Activated CD4-positive, alpha-beta T cell treated with anti-CD3 and anti-CD28 coated beads for 36 hours (primary cell): ENCODE results near the gene PLSCR4. TPM values are rescaled to one million over a fixed set of nuclear protein-coding genes. Genes with fewer than 3 reads are reported as not detected.

ENCODE experiments used
- ATAC-seq: fragments of 200-7000 bp; cut with Tn5 transposase; one replicate; pipeline ENCODE4 v1.10.0; 2021; ENCODE audit warnings: mild to moderate bottlenecking, moderate library complexity
- CTCF ChIA-PET: fragments of 350-600 bp; sonication (Branson Sonifier 250); formaldehyde crosslinking; loops from one replicate; lab custom pipeline; 2021; ENCODE audit warnings: antibody characterized with exemption; lab: Charles Lee
- POLR2A ChIA-PET: fragments of 350-600 bp; sonication (Branson Sonifier 250); formaldehyde crosslinking; loops from one replicate; lab custom pipeline; 2021; ENCODE audit warnings: antibody characterized with exemption, inconsistent platforms; lab: Charles Lee
- DNase-seq: peaks from one replicate; pipeline ENCODE4 v3.0.0-alpha.2; 2020
- H3K27ac Mint-ChIP-seq: one replicate; pipeline ENCODE4 v1.8.0; 2021; ENCODE audit warnings: mixed read lengths
- H3K27me3 Mint-ChIP-seq: one replicate; pipeline ENCODE4 v1.8.0; 2021; ENCODE audit warnings: mixed read lengths
- H3K36me3 Mint-ChIP-seq: one replicate; pipeline ENCODE4 v1.8.0; 2021; ENCODE audit warnings: low read depth, mixed read lengths
- H3K4me1 Mint-ChIP-seq: one replicate; pipeline ENCODE4 v1.8.0; 2021; ENCODE audit warnings: mixed read lengths
- H3K4me3 Mint-ChIP-seq: one replicate; pipeline ENCODE4 v1.8.0; 2021; ENCODE audit warnings: mild to moderate bottlenecking, moderate library complexity, mixed read lengths
- H3K9me3 Mint-ChIP-seq: one replicate; pipeline ENCODE4 v1.8.0; 2021; ENCODE audit warnings: low read depth, mixed read lengths
- intact Hi-C, 2 experiments: fragments of 100-400 bp; cut with DNase I in 1 of 2; cut with micrococcal nuclease in 1 of 2; formaldehyde crosslinking; loops; one replicate each; pipeline versions ENCODE4 v1.14.2 to v1.15.1; 2022 to 2024; cut with DNase I, micrococcal nuclease
- total RNA-seq, 2 experiments: library from RNA; stranded (reverse); gene quantifications; one replicate each; pipeline ENCODE4 v1.2.3, GENCODE V29; 2021

PLSCR4 gene
- total RNA-seq, 2 experiments from 2014 or later = not detected

GRCh38 chr3:146184241-146185015, 66.5 kb downstream of the PLSCR4 start:
- ATAC-seq (no peak), DNase-seq (no peak)
- intact Hi-C loops = no loop called here
- Mint-ChIP-seq H3K27me3 (peaks cover 16% of the 10 kb centered on the region), H3K36me3 (no peaks in the 10 kb centered on the region), H3K27ac (no peak overlapping the region), H3K4me1 (no peaks in the 10 kb centered on the region), H3K9me3 (no peaks in the 10 kb centered on the region), H3K4me3 (no peak overlapping the region)
- CTCF ChIA-PET = interaction anchor here (0.6 kb wide), 1 partner anchor 126 kb away, joined by 3 read pairs; no protein-coding TSS in a partner anchor
- POLR2A ChIA-PET = no interaction called here

DNA sequence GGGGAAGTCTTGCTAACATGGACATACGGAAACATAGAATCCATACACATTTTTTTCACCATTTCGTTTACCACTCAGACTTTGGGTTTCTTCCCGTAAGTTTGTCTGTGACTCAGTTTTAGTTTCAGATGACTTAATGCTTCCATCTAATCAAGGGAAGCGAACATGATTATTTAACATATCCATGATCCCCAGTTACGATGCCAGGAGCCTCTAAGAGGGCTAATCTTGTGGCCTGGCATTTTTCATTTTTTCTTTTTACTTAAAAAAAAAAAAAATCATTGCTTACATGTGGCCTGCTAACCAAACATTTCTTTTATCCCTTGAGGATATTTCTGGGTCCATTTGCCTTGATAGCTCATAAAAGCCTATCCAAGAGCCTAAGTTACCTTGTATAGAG, 69.7 kb downstream of the PLSCR4 start:
- no peak for DNase-seq
- Mint-ChIP-seq H3K9me3 (no peaks in the 10 kb centered on the region), H3K36me3 (no peaks in the 10 kb centered on the region), H3K4me1 (no peaks in the 10 kb centered on the region), H3K27ac (no peak overlapping the region), H3K27me3 (peaks cover 9% of the 10 kb centered on the region), H3K4me3 (no peak overlapping the region)
- CTCF ChIA-PET = interaction anchor here (1.2 kb wide), 1 partner anchor 9 kb away, joined by 7 read pairs; no protein-coding TSS in a partner anchor
- intact Hi-C loops = no loop called here
- ATAC-seq = no peak
- POLR2A ChIA-PET = no interaction called here

DNA sequence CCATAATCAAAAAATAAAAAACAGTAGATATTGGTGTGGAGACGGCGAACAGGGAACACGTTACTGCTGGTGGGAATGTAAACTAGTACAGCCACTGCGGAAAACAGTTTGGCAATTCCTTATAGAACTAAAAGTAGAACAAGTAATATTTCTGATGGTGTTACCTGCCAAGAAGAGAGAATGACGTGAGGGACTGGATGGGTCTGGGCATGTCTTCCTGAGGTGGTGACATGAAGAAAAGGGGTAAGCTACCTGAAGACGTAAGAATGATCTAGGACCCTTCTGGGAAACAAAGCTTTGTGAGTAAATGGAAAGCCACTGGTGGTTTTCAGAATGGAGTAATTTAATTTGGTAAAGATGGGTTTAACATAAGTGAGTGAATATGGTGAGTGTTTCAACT, 70.5 kb downstream of the PLSCR4 start:
- ATAC-seq (no peak), DNase-seq (no peak)
- peaks cover 8% of the 10 kb centered on the region for H3K27me3 Mint-ChIP-seq
- H3K36me3 Mint-ChIP-seq = no peaks in the 10 kb centered on the region
- POLR2A ChIA-PET = no interaction called here
- H3K27ac Mint-ChIP-seq = no peak overlapping the region
- H3K4me1 Mint-ChIP-seq = no peaks in the 10 kb centered on the region
- CTCF ChIA-PET = interaction anchor here (1.2 kb wide), 1 partner anchor 9 kb away, joined by 7 read pairs; no protein-coding TSS in a partner anchor
- intact Hi-C loops = no loop called here
- H3K9me3 Mint-ChIP-seq = no peaks in the 10 kb centered on the region
- no peak overlapping the region for H3K4me3 Mint-ChIP-seq

DNA sequence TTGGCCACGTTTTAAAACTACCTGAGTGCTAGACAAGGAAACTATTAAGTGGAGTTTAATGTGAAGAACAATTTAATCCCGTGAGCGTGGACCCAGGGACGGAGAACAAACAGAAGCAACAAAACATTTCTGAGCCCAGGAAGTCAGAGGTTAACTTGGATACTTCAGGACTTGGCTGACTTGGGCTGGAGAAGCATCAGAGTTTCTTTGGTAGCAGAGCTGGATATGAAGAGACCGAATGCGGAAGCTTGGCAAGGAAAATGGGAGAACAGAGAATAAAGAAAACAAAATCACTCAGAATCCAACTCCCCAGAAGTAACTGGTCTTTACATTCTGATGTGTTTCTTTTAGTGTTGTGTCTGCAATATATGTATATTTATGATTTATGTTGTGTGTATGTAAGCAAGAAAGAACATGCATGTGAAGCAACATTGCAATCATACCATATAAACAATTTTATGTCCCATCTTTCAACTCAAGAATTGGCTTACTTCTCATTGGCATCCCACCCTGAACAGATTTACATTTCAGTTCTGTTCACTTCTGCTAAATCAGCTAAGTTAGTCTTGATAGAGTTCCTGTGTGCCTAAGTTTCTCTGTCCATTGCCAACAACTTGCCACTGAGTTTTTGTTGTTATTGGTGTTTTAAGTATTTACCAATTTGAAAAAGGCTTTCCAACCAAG, 72.8 kb downstream of the PLSCR4 start:
- intact Hi-C loops = no loop called here
- ChIA-PET CTCF (interaction anchor here (1.4 kb wide), 1 partner anchor 12 kb away, joined by 4 read pairs; no protein-coding TSS in a partner anchor), POLR2A (no interaction called here)
- Mint-ChIP-seq H3K27ac (no peak overlapping the region), H3K4me3 (no peak overlapping the region), H3K4me1 (no peaks in the 10 kb centered on the region), H3K9me3 (no peaks in the 10 kb centered on the region), H3K27me3 (peaks cover 2% of the 10 kb centered on the region), H3K36me3 (no peaks in the 10 kb centered on the region)
- no peak for ATAC-seq
- no peak for DNase-seq

GRCh38 chr3:146177519-146177918, 73.4 kb downstream of the PLSCR4 start:
- Mint-ChIP-seq H3K36me3 (no peaks in the 10 kb centered on the region), H3K4me3 (no peak overlapping the region), H3K27me3 (peaks cover 5% of the 10 kb centered on the region), H3K9me3 (no peaks in the 10 kb centered on the region), H3K4me1 (no peaks in the 10 kb centered on the region), H3K27ac (no peak overlapping the region)
- ChIA-PET CTCF (interaction anchor here (0.9 kb wide), 1 partner anchor 179 kb away, joined by 3 read pairs; no protein-coding TSS in a partner anchor), POLR2A (no interaction called here)
- intact Hi-C loops = no loop called here
- DNase-seq = no peak
- ATAC-seq = no peak

DNA sequence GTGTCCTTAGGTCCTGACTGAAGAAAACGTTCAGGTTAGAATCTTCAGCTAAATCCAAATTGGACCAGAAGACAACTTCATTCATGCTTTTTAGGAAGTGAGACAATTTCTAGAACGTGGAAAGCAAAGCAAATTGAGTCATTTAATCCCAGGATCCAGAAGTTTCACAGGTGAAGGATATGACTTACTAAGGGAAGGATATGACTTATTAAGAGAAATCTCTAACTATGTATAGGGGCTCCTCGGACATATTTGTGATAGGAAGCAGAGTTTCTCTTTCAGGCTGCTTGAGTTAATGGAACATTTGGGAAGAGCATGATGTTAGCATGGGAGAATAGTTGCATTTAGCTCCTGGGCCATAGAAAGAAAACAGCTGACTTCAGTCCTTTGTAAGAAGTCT, 73.8 kb downstream of the PLSCR4 start:
- H3K27ac Mint-ChIP-seq = no peak overlapping the region
- ChIA-PET POLR2A (no interaction called here), CTCF (interaction anchor here (0.9 kb wide), 1 partner anchor 178 kb away, joined by 3 read pairs; no protein-coding TSS in a partner anchor)
- no peak for DNase-seq
- no peaks in the 10 kb centered on the region for H3K4me1 Mint-ChIP-seq
- H3K36me3 Mint-ChIP-seq = no peaks in the 10 kb centered on the region
- H3K4me3 Mint-ChIP-seq = no peak overlapping the region
- no peaks in the 10 kb centered on the region for H3K9me3 Mint-ChIP-seq
- intact Hi-C loops = no loop called here
- ATAC-seq = no peak
- H3K27me3 Mint-ChIP-seq = peaks cover 5% of the 10 kb centered on the region

GRCh38 chr3:146172586-146172985, 78.3 kb downstream of the PLSCR4 start:
- no peaks in the 10 kb centered on the region for H3K4me1 Mint-ChIP-seq
- intact Hi-C loops = no loop called here

GRCh38 chr3:146170591-146170990, 80.3 kb downstream of the PLSCR4 start:
- no peak for DNase-seq
- no peaks in the 10 kb centered on the region for H3K36me3 Mint-ChIP-seq
- no peaks in the 10 kb centered on the region for H3K4me1 Mint-ChIP-seq
- ChIA-PET CTCF (interaction anchor here (0.8 to 1.0 kb wide), 2 partner anchors 10 to 18 kb away, joined by 3 to 4 read pairs; no protein-coding TSS in a partner anchor), POLR2A (no interaction called here)
- H3K9me3 Mint-ChIP-seq = no peaks in the 10 kb centered on the region
- no peak overlapping the region for H3K4me3 Mint-ChIP-seq
- ATAC-seq = no peak
- intact Hi-C loops = no loop called here
- H3K27me3 Mint-ChIP-seq = peaks cover 13% of the 10 kb centered on the region
- no peak overlapping the region for H3K27ac Mint-ChIP-seq

More at GRCh38 chr3:146172586-146172985, 78.3 kb downstream of the PLSCR4 start:
- Mint-ChIP-seq H3K27ac (no peak overlapping the region), H3K36me3 (no peaks in the 10 kb centered on the region), H3K27me3 (peaks cover 10% of the 10 kb centered on the region), H3K9me3 (no peaks in the 10 kb centered on the region), H3K4me3 (no peak overlapping the region)
- ChIA-PET POLR2A (no interaction called here), CTCF (interaction anchor here (0.8 to 1.5 kb wide), 2 partner anchors 16 to 107 kb away, joined by 3 to 8 read pairs; no protein-coding TSS in a partner anchor)
- ATAC-seq (no peak), DNase-seq (no peak)

DNA sequence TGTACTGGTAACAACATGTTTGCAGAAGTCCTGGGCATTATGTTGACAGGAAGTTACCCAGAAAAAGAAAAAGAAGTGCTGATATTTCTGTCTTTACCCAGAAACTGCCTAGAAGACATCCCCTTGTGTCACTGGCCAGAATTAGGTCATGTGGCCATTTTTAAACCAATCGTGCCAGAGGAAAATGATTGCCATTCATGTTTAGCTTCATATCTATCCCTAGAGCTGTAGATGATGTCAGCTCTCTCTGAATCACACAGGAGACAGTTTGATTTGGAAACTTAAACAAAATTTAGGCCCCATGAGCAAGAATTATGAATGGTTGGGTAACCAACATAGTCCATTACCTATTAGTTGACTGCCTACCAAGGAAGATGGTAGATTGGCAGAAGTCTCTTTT, 81.0 kb downstream of the PLSCR4 start:
- no peak overlapping the region for H3K4me3 Mint-ChIP-seq
- POLR2A ChIA-PET = no interaction called here
- intact Hi-C loops = no loop called here
- H3K4me1 Mint-ChIP-seq = no peaks in the 10 kb centered on the region
- peaks cover 20% of the 10 kb centered on the region for H3K27me3 Mint-ChIP-seq
- ATAC-seq (no peak), DNase-seq (no peak)
- no peaks in the 10 kb centered on the region for H3K36me3 Mint-ChIP-seq
- H3K27ac Mint-ChIP-seq = no peak overlapping the region
- CTCF ChIA-PET = interaction anchor here (0.8 to 1.0 kb wide), 2 partner anchors 10 to 19 kb away, joined by 3 to 4 read pairs; no protein-coding TSS in a partner anchor
- no peaks in the 10 kb centered on the region for H3K9me3 Mint-ChIP-seq

DNA sequence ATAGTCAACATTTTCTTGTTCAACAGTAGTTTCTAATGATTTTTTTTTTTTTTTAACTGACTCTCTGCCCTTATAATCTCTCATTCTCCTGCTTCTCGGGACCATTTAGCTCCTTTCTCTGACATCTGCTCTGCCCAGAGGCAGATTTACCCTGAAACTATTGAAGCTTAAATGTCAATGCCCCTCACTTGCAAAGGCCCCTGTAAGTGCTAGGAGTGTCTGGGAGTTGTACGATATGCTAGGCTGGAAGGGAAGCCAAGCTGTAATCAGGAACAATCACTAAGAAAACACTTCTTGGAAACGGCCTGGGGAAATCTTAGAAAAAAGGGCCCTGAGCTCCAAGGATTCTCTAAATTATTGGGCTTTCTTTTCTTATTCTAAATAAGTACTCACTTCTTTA, 84.1 kb downstream of the PLSCR4 start:
- POLR2A ChIA-PET = no interaction called here
- intact Hi-C loops = no loop called here
- Mint-ChIP-seq H3K4me3 (no peak overlapping the region), H3K9me3 (no peaks in the 10 kb centered on the region), H3K36me3 (no peaks in the 10 kb centered on the region), H3K4me1 (peaks cover 4% of the 10 kb centered on the region), H3K27me3 (peaks cover 35% of the 10 kb centered on the region), H3K27ac (no peak overlapping the region)
- no peak for DNase-seq
- CTCF ChIA-PET = interaction anchor here (0.7 kb wide), 1 partner anchor 101 kb away, joined by 3 read pairs; no protein-coding TSS in a partner anchor
- ATAC-seq = no peak

- peaks cover 8% of the 10 kb centered on the region for H3K4me1 Mint-ChIP-seq
- H3K9me3 Mint-ChIP-seq = no peaks in the 10 kb centered on the region
- H3K27ac Mint-ChIP-seq = no peak overlapping the region
- H3K36me3 Mint-ChIP-seq = no peaks in the 10 kb centered on the region
- no peak for ATAC-seq
- intact Hi-C loops = no loop called here
- DNase-seq = no peak
- ChIA-PET CTCF (interaction anchor here (0.7 kb wide), 1 partner anchor 101 kb away, joined by 3 read pairs; no protein-coding TSS in a partner anchor), POLR2A (no interaction called here)
- peaks cover 39% of the 10 kb centered on the region for H3K27me3 Mint-ChIP-seq
- no peak overlapping the region for H3K4me3 Mint-ChIP-seq
These were observed 84.5 kb downstream of the PLSCR4 start for GRCh38 chr3:146166415-146166821.
